SU-DHL-6 (cell line): Measurements from ENCODE around the gene SLC45A3.

Source experiments
- H2AFZ ChIP-seq: fragments of 200-600 bp; sonication (generic); 2 replicates; pipeline ENCODE4 v1.6.1; 2014; ENCODE audit warnings: low read depth, mild to moderate bottlenecking, moderate library complexity, mixed read lengths, antibody characterized with exemption, low read length; ENCODE audit not compliant: severe bottlenecking
- H3F3A ChIP-seq: fragments of 200-600 bp; shearing (Covaris generic); 2 replicates; pipeline ENCODE4 v1.6.0; 2016; ENCODE audit warnings: antibody characterized with exemption, mild to moderate bottlenecking; ENCODE audit not compliant: insufficient read depth
- H3K27ac ChIP-seq: fragments of 200-600 bp; sonication (generic); 2 replicates; pipeline ENCODE4 v1.5.1; 2016; ENCODE audit warnings: low read depth, mild to moderate bottlenecking, low read length, moderate library complexity, mixed read lengths
- H3K27me3 ChIP-seq: fragments of 200-600 bp; sonication (generic), shearing (Covaris generic); 2 replicates; pipeline ENCODE4 v1.6.0; 2014; ENCODE audit warnings: mild to moderate bottlenecking, low read length
- H3K36me3 ChIP-seq: fragments of 200-600 bp; sonication (generic); 2 replicates; pipeline ENCODE4 v1.6.1; 2014; ENCODE audit warnings: mild to moderate bottlenecking, low read length, mixed read lengths
- H3K4me2 ChIP-seq: fragments of 300-600, 200-600 bp; shearing (Covaris generic), sonication (generic); 2 replicates; pipeline ENCODE4 v1.6.0; 2014; ENCODE audit warnings: low read length, low read depth, mild to moderate bottlenecking; ENCODE audit not compliant: poor library complexity, severe bottlenecking
- H3K4me3 ChIP-seq: fragments of 200-600 bp; sonication (generic); 2 replicates; pipeline ENCODE4 v1.5.1; 2014; ENCODE audit warnings: antibody characterized with exemption, low read length, mild to moderate bottlenecking, mixed read lengths; ENCODE audit not compliant: insufficient read depth, poor library complexity, severe bottlenecking
- H3K79me2 ChIP-seq: fragments of 200-600 bp; sonication (generic); 2 replicates; pipeline ENCODE4 v1.6.1; 2014; ENCODE audit warnings: mild to moderate bottlenecking, low read length, moderate library complexity; ENCODE audit not compliant: insufficient read depth
- H3K9ac ChIP-seq: fragments of 200-600 bp; sonication (generic); 2 replicates; pipeline ENCODE4 v1.7.0; 2014; ENCODE audit warnings: mild to moderate bottlenecking, low read length
- H3K9me2 ChIP-seq: fragments of 200-600 bp; sonication (generic); replicated peaks from 2 replicates; pipeline ENCODE4 v1.6.1; 2014; ENCODE audit warnings: low read length; ENCODE audit not compliant: insufficient read depth
- H3K9me3 ChIP-seq: fragments of 200-600 bp; sonication (generic); 2 replicates; pipeline ENCODE4 v1.6.1; 2014; ENCODE audit warnings: low read length, mixed read lengths; ENCODE audit not compliant: insufficient read depth
- H4K20me1 ChIP-seq: fragments of 200-600 bp; sonication (generic); 2 replicates; pipeline ENCODE4 v1.6.1; 2014; ENCODE audit warnings: low read depth, mild to moderate bottlenecking, antibody characterized with exemption, low read length, moderate library complexity, mixed read lengths
- CTCF ChIP-seq: fragments of 200-600 bp; sonication (generic); IDR thresholded peaks from one replicate; pipeline ENCODE4 v1.5.1; 2017; ENCODE audit warnings: antibody characterized with exemption, mild to moderate bottlenecking, low read length, moderate library complexity; ENCODE audit not compliant: insufficient read depth, poor library complexity, severe bottlenecking
- EZH2phosphoT487 ChIP-seq: fragments of 200-600 bp; sonication (generic), shearing (Covaris generic); conservative IDR thresholded peaks from 2 replicates; pipeline ENCODE4 v1.6.1; 2018; ENCODE audit warnings: mild to moderate bottlenecking, antibody characterized with exemption, low read length, moderate library complexity, mixed read lengths

The SLC45A3 gene

DNA sequence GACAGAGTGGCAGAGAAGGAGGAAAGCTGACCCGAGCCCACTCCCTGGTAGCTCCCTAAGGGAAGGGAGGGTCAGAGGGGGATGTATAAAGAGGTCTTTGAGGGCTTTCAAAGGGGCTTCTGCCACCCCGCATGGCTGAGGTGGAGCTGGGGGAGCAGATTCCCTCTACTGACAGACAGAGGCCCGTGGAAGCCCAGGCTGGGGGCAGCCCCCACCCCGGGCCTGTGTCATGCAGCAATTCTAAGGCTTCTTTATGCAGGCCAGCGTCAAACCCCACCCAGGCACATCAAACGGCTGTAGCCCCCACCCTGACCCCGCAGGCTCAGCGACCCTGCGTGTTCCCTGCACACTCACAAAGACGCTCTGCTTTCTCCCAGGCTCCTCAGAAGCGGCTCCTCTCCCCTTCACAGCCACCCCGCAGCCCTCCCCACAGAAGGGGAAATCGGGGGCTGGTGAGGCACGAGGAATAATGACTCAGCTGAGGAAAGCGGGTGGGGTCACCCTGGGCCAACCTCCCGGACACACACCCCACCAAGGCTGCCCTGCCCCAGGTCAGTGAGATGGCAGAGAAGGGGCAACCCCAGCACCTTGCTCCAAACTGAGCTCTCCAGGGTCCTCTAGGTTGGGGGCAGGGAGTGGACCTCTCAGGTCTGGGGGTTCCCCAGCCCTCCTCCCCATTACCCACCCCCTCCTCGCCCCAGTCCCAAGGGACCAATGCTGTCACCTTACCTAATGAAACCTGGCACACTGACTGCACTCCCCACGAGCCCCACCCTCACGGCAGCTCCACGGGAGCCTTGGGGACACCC lies 10.8 kb downstream of the SLC45A3 start:
- Histone ChIP-seq H3K27ac (peak overlapping the region; percentile 94), H3K9me3 (no peaks in the 10 kb centered on the region), H4K20me1 (no peaks in the 10 kb centered on the region), H3F3A (peaks cover 70% of the 10 kb centered on the region), H3K4me3 (peak overlapping the region; percentile 50), H3K36me3 (no peaks in the 10 kb centered on the region), H3K79me2 (peaks cover 26% of the 10 kb centered on the region), H3K27me3 (no peaks in the 10 kb centered on the region), H3K9ac (peak overlapping the region; percentile 63), H2AFZ (no peak overlapping the region), H3K4me2 (peak overlapping the region; percentile 85), H3K9me2 (no peaks in the 10 kb centered on the region)
- TF ChIP-seq EZH2phosphoT487 (no peak), CTCF (no peak)

- H3K9me3 ChIP-seq = no peaks in the 10 kb centered on the region
- no peak overlapping the region for H2AFZ ChIP-seq
- peak overlapping the region; percentile 50 for H3K4me3 ChIP-seq
- TF ChIP-seq EZH2phosphoT487 (no peak), CTCF (peak; percentile 11)
- H3K36me3 ChIP-seq = no peaks in the 10 kb centered on the region
- H3K79me2 ChIP-seq = peaks cover 26% of the 10 kb centered on the region
- H3K27ac ChIP-seq = peak overlapping the region; percentile 94
- H3K27me3 ChIP-seq = no peaks in the 10 kb centered on the region
- peaks cover 70% of the 10 kb centered on the region for H3F3A ChIP-seq
- H4K20me1 ChIP-seq = no peaks in the 10 kb centered on the region
- H3K9ac ChIP-seq = peak overlapping the region; percentile 63
- H3K4me2 ChIP-seq = peak overlapping the region; percentile 85
- H3K9me2 ChIP-seq = no peaks in the 10 kb centered on the region
Measured at GRCh38 chr1:205668951-205669340, 11.4 kb downstream of the SLC45A3 start.

GRCh38 chr1:205667909-205668643 lies 12.2 kb downstream of the SLC45A3 start:
- H3K27me3 ChIP-seq = no peaks in the 10 kb centered on the region
- H3K4me3 ChIP-seq = peak overlapping the region; percentile 50
- H3K4me2 ChIP-seq = peak overlapping the region; percentile 85
- no peak for TF ChIP-seq EZH2phosphoT487
- no peak for TF ChIP-seq CTCF
- peaks cover 70% of the 10 kb centered on the region for H3F3A ChIP-seq
- no peaks in the 10 kb centered on the region for H3K9me2 ChIP-seq
- no peak overlapping the region for H2AFZ ChIP-seq
- no peaks in the 10 kb centered on the region for H3K36me3 ChIP-seq
- H3K9ac ChIP-seq = peak overlapping the region; percentile 63
- H3K79me2 ChIP-seq = peaks cover 26% of the 10 kb centered on the region
- H4K20me1 ChIP-seq = no peaks in the 10 kb centered on the region
- H3K27ac ChIP-seq = peak overlapping the region; percentile 94
- H3K9me3 ChIP-seq = no peaks in the 10 kb centered on the region
